ENCODE results near the gene DUSP2.

DNA sequence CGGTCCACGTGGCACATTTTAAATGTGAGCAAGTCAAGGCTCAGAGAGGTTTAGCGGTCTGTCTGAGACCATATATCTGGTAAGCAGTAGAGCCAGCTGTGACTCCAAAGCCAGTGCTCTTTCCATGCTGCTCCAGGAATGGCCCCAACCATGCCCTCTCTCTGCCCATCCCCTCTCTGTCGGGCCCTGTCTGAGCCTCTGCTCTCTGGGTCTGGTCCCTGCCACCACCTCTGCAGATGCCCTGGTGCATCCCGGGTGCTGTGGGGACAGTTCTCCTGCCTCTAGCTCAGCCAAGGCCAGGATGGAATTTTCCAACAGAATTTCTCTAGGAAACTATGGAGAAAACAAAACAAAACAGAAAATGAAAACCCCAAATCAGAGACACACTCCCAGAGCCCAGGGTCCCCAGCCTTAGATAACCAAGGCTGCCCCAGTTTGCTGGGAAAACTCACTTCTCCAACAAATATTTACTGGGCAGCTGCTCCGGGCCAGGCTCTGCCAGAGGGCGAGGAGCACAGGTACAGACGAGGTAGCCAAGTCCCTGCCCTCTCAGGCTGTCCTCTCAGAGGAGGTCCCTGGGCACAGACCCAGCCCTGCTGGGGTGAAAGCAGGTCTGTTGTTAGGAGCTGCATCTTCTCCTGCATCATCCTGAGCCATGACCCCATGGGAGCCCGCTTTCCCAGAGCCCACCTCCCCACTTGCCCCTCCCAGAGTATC, 38.1 kb downstream of the DUSP2 start:
- TF ChIP-seq, protein P1, sequence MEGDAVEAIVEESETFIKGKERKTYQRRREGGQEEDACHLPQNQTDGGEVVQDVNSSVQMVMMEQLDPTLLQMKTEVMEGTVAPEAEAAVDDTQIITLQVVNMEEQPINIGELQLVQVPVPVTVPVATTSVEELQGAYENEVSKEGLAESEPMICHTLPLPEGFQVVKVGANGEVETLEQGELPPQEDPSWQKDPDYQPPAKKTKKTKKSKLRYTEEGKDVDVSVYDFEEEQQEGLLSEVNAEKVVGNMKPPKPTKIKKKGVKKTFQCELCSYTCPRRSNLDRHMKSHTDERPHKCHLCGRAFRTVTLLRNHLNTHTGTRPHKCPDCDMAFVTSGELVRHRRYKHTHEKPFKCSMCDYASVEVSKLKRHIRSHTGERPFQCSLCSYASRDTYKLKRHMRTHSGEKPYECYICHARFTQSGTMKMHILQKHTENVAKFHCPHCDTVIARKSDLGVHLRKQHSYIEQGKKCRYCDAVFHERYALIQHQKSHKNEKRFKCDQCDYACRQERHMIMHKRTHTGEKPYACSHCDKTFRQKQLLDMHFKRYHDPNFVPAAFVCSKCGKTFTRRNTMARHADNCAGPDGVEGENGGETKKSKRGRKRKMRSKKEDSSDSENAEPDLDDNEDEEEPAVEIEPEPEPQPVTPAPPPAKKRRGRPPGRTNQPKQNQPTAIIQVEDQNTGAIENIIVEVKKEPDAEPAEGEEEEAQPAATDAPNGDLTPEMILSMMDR (IDR thresholded peaks at IDR 0.05), result no peak
- no peak for TF ChIP-seq POLR2A (IDR thresholded peaks at IDR 0.05)
- no peak for TF ChIP-seq EP300 (IDR thresholded peaks at IDR 0.05)
